EL (cell line): ENCODE results near the gene NGRN.
A peak's percentile ranks its signal among the peaks of the same experiment; 100 is the strongest.

Experiments used
- DNase-seq: peaks from one replicate; pipeline ENCODE4 v3.0.0-alpha.2; 2016

NGRN gene

DNA sequence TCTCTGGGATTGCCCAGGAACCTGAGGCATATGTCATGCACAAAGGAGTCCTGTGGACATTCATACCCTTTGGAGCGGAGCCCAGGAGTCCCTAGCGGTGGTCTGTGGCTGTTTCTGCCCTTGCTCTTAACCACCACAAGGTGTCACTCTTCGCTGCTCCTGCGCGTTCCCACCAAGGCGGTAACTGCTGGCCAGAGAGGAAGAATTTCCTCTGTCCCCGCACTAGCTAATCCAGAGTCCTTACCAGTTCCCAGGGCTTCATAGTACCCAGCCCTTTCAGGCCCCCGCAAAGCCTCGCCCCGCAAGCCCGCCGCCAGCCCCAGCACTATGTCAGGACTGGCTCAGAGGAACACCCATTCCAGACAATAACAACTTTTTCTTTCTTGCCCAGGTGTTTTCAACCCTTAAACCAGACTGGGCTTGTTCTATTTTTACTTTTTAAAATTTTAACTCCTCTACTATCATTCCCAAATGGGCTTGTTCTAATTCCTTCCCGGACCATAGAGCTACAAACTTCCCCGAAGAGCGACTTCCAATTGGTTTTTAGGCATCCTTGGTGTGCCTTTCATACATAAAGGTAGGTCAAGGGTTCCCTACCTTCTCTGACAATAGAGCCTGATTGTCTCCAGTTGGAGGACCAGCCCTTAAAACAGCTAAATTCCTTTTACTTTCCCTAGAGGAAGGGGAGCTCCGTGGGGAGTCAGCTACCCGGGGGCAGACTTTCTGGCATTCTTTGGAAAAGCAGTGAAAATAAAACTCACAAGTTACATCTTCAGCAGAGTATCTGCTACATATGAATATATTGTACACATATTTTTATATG lies 54.8 kb downstream of the NGRN start:
- DNase-seq, result peak; percentile 91

DNA sequence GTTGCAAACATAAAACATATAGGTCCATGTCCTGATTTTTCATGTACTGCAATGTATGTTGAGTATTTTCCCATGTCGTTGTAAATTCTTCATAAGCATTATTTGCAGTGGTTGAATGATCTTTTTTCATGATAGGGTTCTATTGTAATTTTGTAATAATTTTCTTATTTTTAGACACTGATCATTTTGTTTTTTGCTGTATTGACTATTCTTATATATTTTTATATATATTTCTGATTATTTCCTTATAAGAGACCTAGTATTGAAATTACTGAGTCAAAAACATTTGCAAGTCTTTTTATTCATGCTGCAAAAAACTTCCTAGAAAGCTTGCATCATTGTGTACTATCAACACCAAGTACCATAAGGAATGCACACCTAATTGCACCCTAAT lies 55.4 kb downstream of the NGRN start:
- DNase-seq, result no peak
